ENCODE measurements around the gene C16orf90.

The C16orf90 gene

DNA sequence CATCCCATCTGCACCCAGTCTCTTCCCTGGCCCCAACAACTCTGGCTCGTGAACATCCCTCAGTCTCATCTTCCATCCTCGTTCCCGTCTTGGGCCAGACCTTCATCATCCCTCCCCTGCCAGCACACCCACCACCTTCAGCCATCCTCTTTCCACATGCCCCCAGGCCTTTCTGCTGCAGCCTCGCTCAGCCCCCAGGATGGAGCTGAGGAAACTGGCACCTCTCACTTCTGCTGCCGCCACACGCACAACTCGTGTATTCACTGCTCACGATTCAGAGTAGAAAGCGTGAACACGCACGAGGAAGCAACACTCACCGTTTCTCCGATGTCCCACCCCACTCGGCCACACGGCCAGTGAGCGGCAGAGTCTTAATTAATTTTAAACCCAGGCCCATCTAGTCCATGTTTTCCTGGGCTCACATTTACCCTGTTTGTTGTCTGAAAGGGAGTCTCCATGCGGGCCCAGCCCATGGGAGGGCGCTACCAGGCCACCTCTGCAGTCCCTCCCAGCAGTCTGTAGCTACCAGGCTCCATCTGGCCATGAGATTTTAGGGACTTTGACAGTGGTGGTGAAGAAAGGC lies 12.5 kb downstream of the C16orf90 start:
- H3K4me2 ChIP-seq = no peak overlapping the region
- H3K27ac ChIP-seq = no peak overlapping the region
- H3K4me3 ChIP-seq (IDR thresholded peaks at IDR 0.05; ENCODE audit: insufficient read depth, low read depth, low read length) = no peak overlapping the region
- H3K9ac ChIP-seq = no peak overlapping the region
- no peaks in the 10 kb centered on the region; the same call in 1 of the 2 replicates for H4K20me1 ChIP-seq (ENCODE audit: insufficient read depth)
- TF ChIP-seq, protein P1, sequence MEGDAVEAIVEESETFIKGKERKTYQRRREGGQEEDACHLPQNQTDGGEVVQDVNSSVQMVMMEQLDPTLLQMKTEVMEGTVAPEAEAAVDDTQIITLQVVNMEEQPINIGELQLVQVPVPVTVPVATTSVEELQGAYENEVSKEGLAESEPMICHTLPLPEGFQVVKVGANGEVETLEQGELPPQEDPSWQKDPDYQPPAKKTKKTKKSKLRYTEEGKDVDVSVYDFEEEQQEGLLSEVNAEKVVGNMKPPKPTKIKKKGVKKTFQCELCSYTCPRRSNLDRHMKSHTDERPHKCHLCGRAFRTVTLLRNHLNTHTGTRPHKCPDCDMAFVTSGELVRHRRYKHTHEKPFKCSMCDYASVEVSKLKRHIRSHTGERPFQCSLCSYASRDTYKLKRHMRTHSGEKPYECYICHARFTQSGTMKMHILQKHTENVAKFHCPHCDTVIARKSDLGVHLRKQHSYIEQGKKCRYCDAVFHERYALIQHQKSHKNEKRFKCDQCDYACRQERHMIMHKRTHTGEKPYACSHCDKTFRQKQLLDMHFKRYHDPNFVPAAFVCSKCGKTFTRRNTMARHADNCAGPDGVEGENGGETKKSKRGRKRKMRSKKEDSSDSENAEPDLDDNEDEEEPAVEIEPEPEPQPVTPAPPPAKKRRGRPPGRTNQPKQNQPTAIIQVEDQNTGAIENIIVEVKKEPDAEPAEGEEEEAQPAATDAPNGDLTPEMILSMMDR (conservative IDR thresholded peaks at IDR 0.05; ENCODE audit: low read depth, low read length) = no peak
- peaks cover 29% of the 10 kb centered on the region for H3K79me2 ChIP-seq (ENCODE audit: insufficient read depth, low read depth)
- H2AFZ ChIP-seq (ENCODE audit: low read depth) = no peak overlapping the region
- no peaks in the 10 kb centered on the region for H3K27me3 ChIP-seq (ENCODE audit: insufficient read depth, low read depth)
- H3K36me3 ChIP-seq (ENCODE audit: insufficient read depth) = peaks cover 38% of the 10 kb centered on the region
- H3K4me1 ChIP-seq (ENCODE audit: low read depth, poor library complexity, severe bottlenecking) = no peaks in the 10 kb centered on the region

DNA sequence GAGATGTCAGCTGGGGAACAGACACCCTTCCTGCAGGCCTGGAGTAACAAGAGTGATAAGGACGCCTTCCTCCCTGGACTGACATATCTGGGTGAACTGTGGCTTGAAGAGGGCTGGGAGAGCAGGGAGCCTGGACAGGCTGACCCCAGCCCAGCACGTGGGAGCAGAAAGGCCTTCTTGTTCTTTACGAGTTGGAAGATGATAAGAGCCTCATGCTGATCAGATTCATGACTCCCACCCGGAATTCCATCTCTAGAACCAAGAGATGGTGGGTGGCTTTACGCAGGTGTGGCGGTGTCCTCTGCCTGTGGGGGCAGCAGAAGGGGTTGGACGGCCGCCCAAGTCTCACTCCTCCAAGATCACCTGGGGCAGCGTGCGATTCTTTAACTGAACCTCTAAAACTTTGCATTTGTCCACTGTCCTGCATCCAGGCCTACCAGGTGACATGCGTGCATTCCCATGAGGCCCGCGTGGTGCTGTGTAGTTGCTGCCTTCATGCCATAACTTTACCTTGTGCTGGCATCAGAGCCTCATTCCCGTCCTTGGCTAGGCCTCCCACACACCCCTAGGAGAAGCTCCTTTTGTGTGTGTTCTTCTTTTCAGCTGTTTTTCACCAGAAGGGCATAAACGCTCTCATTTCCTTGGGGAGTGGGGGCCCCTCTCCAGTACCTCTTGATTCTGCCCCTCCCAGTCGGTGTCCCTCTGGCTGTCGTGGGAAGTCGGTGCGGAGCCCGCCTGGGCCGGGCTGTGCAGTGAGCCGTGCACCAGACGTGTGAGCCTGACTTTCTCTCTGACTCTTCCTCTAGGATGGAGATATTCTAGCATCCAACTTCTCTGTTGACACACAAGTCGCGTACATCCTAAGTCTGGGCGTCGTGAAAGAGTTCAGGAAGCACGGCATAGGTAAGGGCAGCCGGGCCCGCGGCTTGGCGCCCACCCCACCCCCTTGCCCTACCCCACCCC lies 13.3 kb downstream of the C16orf90 start:
- Histone ChIP-seq H4K20me1 (ENCODE audit: insufficient read depth) (no peaks in the 10 kb centered on the region; the same call in 1 of the 2 replicates), H3K79me2 (ENCODE audit: insufficient read depth, low read depth) (peaks cover 36% of the 10 kb centered on the region), H3K4me2 (no peak overlapping the region), H3K4me1 (ENCODE audit: low read depth, poor library complexity, severe bottlenecking) (no peaks in the 10 kb centered on the region), H3K27me3 (ENCODE audit: insufficient read depth, low read depth) (no peaks in the 10 kb centered on the region), H3K4me3 (IDR thresholded peaks at IDR 0.05; ENCODE audit: insufficient read depth, low read depth, low read length) (no peak overlapping the region), H2AFZ (ENCODE audit: low read depth) (no peak overlapping the region), H3K27ac (no peak overlapping the region), H3K36me3 (ENCODE audit: insufficient read depth) (peaks cover 38% of the 10 kb centered on the region), H3K9ac (no peak overlapping the region)
- TF ChIP-seq, protein P1 (conservative IDR thresholded peaks at IDR 0.05; ENCODE audit: low read depth, low read length) = no peak

DNA sequence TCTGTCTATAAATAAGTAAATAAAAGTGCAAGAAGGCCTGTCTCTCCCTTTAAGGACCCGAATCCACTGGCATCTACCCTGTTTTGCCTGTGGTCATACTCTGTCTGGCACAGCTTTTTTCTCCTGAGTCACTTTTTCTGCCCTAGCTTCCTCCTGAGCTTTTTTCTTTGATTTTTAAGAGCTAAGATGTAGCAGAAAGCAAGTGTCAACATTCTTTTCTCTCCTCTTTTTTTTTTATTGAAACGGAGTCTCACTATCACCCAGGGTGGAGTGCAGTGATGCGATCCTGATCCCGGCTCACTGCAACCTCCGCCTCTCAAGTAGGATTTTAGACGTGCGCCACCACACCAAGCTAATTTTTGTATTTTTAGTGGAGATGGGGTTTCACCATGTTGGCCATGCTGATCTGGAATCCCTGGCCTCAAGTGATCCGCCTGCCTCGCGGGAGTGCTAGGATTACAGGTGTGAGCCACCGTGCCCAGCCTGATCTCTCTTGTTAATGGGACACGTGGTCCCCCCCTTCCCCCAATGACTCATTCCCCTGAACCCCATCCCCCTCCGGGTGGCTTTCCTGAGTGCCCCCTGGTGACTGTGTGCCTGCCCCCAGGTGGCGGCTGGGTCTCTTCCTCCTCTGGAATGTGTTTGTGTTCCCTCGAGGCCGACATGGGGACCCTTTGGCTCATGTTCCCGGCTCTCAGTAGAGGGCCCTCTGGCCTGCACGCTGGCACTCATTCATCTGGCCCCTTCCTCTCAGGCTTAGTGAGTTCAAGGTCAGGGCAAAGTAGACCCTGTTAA lies 14.2 kb downstream of the C16orf90 start:
- no peak overlapping the region for H2AFZ ChIP-seq (ENCODE audit: low read depth)
- H3K27ac ChIP-seq = no peak overlapping the region
- H3K27me3 ChIP-seq (ENCODE audit: insufficient read depth, low read depth) = no peaks in the 10 kb centered on the region
- peaks cover 45% of the 10 kb centered on the region for H3K79me2 ChIP-seq (ENCODE audit: insufficient read depth, low read depth)
- peaks cover 38% of the 10 kb centered on the region for H3K36me3 ChIP-seq (ENCODE audit: insufficient read depth)
- TF ChIP-seq, protein P1 (conservative IDR thresholded peaks at IDR 0.05; ENCODE audit: low read depth, low read length) = no peak
- H3K9ac ChIP-seq = no peak overlapping the region
- no peaks in the 10 kb centered on the region for H3K4me1 ChIP-seq (ENCODE audit: low read depth, poor library complexity, severe bottlenecking)
- no peak overlapping the region for H3K4me3 ChIP-seq (IDR thresholded peaks at IDR 0.05; ENCODE audit: insufficient read depth, low read depth, low read length)
- H4K20me1 ChIP-seq (ENCODE audit: insufficient read depth) = no peaks in the 10 kb centered on the region; the same call in 1 of the 2 replicates
- no peak overlapping the region for H3K4me2 ChIP-seq

DNA sequence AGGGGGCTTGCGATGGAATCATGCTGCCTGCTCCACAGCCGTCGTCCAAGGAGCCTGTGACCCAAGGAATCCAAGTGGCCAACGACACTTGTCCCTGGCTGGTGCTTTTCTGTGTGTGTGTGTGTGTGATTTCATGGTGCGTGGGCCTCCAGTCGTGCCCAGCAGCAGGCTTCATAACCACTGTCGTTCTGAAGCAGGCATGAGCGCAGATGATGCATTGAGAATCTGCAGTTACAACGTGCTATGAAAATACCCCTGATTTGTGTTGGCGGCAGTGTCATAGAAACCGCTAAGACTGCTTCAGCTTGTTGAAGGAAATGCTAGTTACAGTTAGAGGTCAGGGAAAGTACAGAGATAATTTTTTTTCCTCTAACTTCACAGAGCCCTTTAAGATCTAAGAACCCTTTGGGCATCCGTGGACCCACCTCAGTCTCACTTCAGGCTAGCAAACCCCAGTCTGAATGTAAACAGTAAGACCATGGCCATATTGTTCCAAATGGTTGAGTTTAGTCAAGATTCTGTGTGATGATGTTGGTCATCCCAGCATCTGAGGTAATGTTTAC lies 15.6 kb downstream of the C16orf90 start:
- Histone ChIP-seq H3K27me3 (ENCODE audit: insufficient read depth, low read depth) (no peaks in the 10 kb centered on the region), H3K4me2 (no peak overlapping the region), H2AFZ (ENCODE audit: low read depth) (no peak overlapping the region), H3K27ac (no peak overlapping the region), H3K4me3 (IDR thresholded peaks at IDR 0.05; ENCODE audit: insufficient read depth, low read depth, low read length) (no peak overlapping the region), H3K79me2 (ENCODE audit: insufficient read depth, low read depth) (peaks cover 59% of the 10 kb centered on the region), H3K4me1 (ENCODE audit: low read depth, poor library complexity, severe bottlenecking) (no peaks in the 10 kb centered on the region), H4K20me1 (ENCODE audit: insufficient read depth) (no peaks in the 10 kb centered on the region; the same call in 1 of the 2 replicates), H3K36me3 (ENCODE audit: insufficient read depth) (peaks cover 30% of the 10 kb centered on the region), H3K9ac (no peak overlapping the region)
- TF ChIP-seq, protein P1 (conservative IDR thresholded peaks at IDR 0.05; ENCODE audit: low read depth, low read length) = no peak

Measured in KMS-11 (cell line).